K562 (cell line): Measurements from ENCODE around the gene SLC30A1.

Experiments
- ATF2 ChIP-seq: sonication (generic); formaldehyde crosslinking; IDR thresholded peaks from 2 replicates; pipeline ENCODE4 v1.8.1; 2022; ENCODE audit warnings: missing genetic modification reagents
- CC2D1A ChIP-seq: fragments of 450-650 bp; IDR thresholded peaks from 2 replicates; pipeline ENCODE4 v1.6.1; 2017; ENCODE audit warnings: mild to moderate bottlenecking
- CTCF ChIP-seq, 3 experiments: IDR thresholded peaks in 2 of 3; conservative IDR thresholded peaks in 1 of 3; 2 replicates each; pipeline ENCODE4 v1.5.1; 2011 to 2012; ENCODE audit warnings: low read length in 3 of 3, mild to moderate bottlenecking in 3 of 3, control low read depth in 2 of 3, improper control_type of control experiment in 1 of 3, inconsistent platforms in 1 of 3, low read depth in 1 of 3, mixed read lengths in 1 of 3, moderate library complexity in 1 of 3; ENCODE audit not compliant: insufficient read depth in 2 of 3
- POLR2G ChIP-seq: fragments of 200-400 bp; formaldehyde crosslinking; IDR thresholded peaks from 2 replicates; pipeline ENCODE4 v1.6.1; 2017; ENCODE audit warnings: low read depth, mild to moderate bottlenecking, antibody characterized with exemption, low read length, moderate library complexity
- PRMT5 ChIP-seq: sonication (generic); formaldehyde crosslinking; IDR thresholded peaks from 2 replicates; pipeline ENCODE4 v1.5.0; 2020; ENCODE audit warnings: missing genetic modification reagents
- SPI1 ChIP-seq: IDR thresholded peaks from 2 replicates; pipeline ENCODE4 v1.6.1; 2011; ENCODE audit warnings: low read depth, low read length, control low read depth, borderline replicate concordance
- XRCC4 ChIP-seq: IDR thresholded peaks from one replicate; pipeline ENCODE4 v1.6.1; 2011; ENCODE audit not compliant: insufficient read depth, insufficient read length; ENCODE audit errors: extremely low read depth
- ZEB2 ChIP-seq: fragments of 450-650 bp; IDR thresholded peaks from 2 replicates; pipeline ENCODE4 v1.6.1; 2016
- ZNF707 ChIP-seq: fragments of 250-450 bp; sonication (Bioruptor Pico); conservative IDR thresholded peaks from 2 replicates; pipeline ENCODE4 v1.8.0; 2022; ENCODE audit warnings: inconsistent platforms, mild to moderate bottlenecking, moderate library complexity

GRCh38 chr1:211564084-211564483 is 14.9 kb downstream of the SLC30A1 start:
- TF ChIP-seq ATF2, result no peak
- no peak for TF ChIP-seq POLR2G
- TF ChIP-seq SPI1, result no peak
- no peak for TF ChIP-seq CC2D1A
- no peak for TF ChIP-seq XRCC4
- no peak for TF ChIP-seq PRMT5 (CRISPR knock-in tag)
- TF ChIP-seq ZNF707 (CRISPR knock-in tag), result no peak
- no peak for TF ChIP-seq CTCF (IDR thresholded peaks at IDR 0.05 in 2 of 3, conservative IDR thresholded peaks at IDR 0.05 in 1 of 3; ENCODE audit: insufficient read depth in 2 of 3, low read depth in 1 of 3, low read length in 3 of 3)
- TF ChIP-seq ZEB2, result no peak
